HepG2 (cell line): ENCODE results near the gene GCNT4. TPM values are rescaled to one million over a fixed set of nuclear protein-coding genes. Genes with fewer than 3 reads are reported as not detected.

Source experiments
- CREB3 ChIP-seq: sonication (generic); formaldehyde crosslinking; IDR thresholded peaks from 2 replicates; pipeline ENCODE4 v1.5.0; 2020; ENCODE audit warnings: missing genetic modification reagents
- FOXO4 ChIP-seq: sonication (generic); formaldehyde crosslinking; conservative IDR thresholded peaks from 2 replicates; pipeline ENCODE4 v1.8.1; 2023; ENCODE audit warnings: missing genetic modification reagents
- HNF1B ChIP-seq: sonication (generic); formaldehyde crosslinking; IDR thresholded peaks from 2 replicates; pipeline ENCODE4 v1.5.1; 2020; ENCODE audit warnings: mild to moderate bottlenecking, moderate library complexity, missing genetic modification reagents
- HOXA3 ChIP-seq: sonication (generic); formaldehyde crosslinking; IDR thresholded peaks from 2 replicates; pipeline ENCODE4 v1.5.0; 2020; ENCODE audit warnings: missing genetic modification reagents
- MLX ChIP-seq: IDR thresholded peaks from 2 replicates; pipeline ENCODE4 v1.6.1; 2016
- TFDP2 ChIP-seq: sonication (generic); formaldehyde crosslinking; IDR thresholded peaks from 2 replicates; pipeline ENCODE4 v1.4.0; 2020; ENCODE audit warnings: missing genetic modification reagents
- UBTF ChIP-seq: sonication (generic); formaldehyde crosslinking; IDR thresholded peaks from 2 replicates; pipeline ENCODE4 v1.4.0; 2020; ENCODE audit warnings: mild to moderate bottlenecking, missing genetic modification reagents
- ZGPAT ChIP-seq: IDR thresholded peaks from 2 replicates; pipeline ENCODE4 v1.6.1; 2016; ENCODE audit warnings: mild to moderate bottlenecking
- ZMYM2 ChIP-seq: sonication (generic); formaldehyde crosslinking; IDR thresholded peaks from 2 replicates; pipeline ENCODE4 v1.8.0; 2022; ENCODE audit warnings: mild to moderate bottlenecking, missing genetic modification reagents
- ZMYM4 ChIP-seq: sonication (generic); formaldehyde crosslinking; IDR thresholded peaks from 2 replicates; pipeline ENCODE4 v1.8.1; 2023; ENCODE audit warnings: mild to moderate bottlenecking, missing genetic modification reagents
- ZNF235 ChIP-seq: sonication (generic); formaldehyde crosslinking; IDR thresholded peaks from 2 replicates; pipeline ENCODE4 v1.8.1; 2023; ENCODE audit warnings: mild to moderate bottlenecking, missing genetic modification reagents, borderline replicate concordance
- ZNF263 ChIP-seq: sonication (generic); formaldehyde crosslinking; IDR thresholded peaks from 2 replicates; pipeline ENCODE4 v1.4.0; 2020; ENCODE audit warnings: missing genetic modification reagents
- ZNF274 ChIP-seq: sonication (generic); formaldehyde crosslinking; IDR thresholded peaks from 2 replicates; pipeline ENCODE4 v1.5.1; 2020; ENCODE audit warnings: mild to moderate bottlenecking, missing genetic modification reagents
- ZNF382 ChIP-seq: sonication (generic); formaldehyde crosslinking; IDR thresholded peaks from 2 replicates; pipeline ENCODE4 v1.5.0; 2020; ENCODE audit warnings: missing genetic modification reagents, mild to moderate bottlenecking, borderline replicate concordance
- ZNF850 ChIP-seq: sonication (generic); formaldehyde crosslinking; conservative IDR thresholded peaks from 2 replicates; pipeline ENCODE4 v1.9.0; 2021; ENCODE audit warnings: mild to moderate bottlenecking, missing genetic modification reagents
- ZSCAN20 ChIP-seq: sonication (generic); formaldehyde crosslinking; IDR thresholded peaks from 2 replicates; pipeline ENCODE4 v1.4.0; 2020; ENCODE audit warnings: missing genetic modification reagents, mild to moderate bottlenecking, borderline replicate concordance
- polyA plus RNA-seq, 8 experiments: library from polyadenylated mRNA; depleted of rRNA in 3 of 8; stranded (reverse) in 7 of 8; unstranded in 1 of 8; fragments of >200 nt; fragmentation: Illumina TruSeq in 4 of 8; extraction: Trizol in 4 of 8; gene quantifications; 2 replicates each; pipeline versions ENCODE4 v1.2.1 to v1.2.3, GENCODE V29; 2011 to 2016; ENCODE audit warnings: low read depth in 4 of 8, missing spikeins in 1 of 8, mixed read lengths in 1 of 8; ENCODE audit not compliant: insufficient read depth in 1 of 8
- total RNA-seq, 5 experiments: library from RNA; depleted of rRNA; stranded (reverse); fragments of >200 nt; fragmentation: Illumina TruSeq; extraction: Trizol; gene quantifications; 2 replicates each; pipeline ENCODE4 v1.2.3, GENCODE V29; 2016; ENCODE audit warnings: low read depth in 1 of 5

GCNT4 gene
- total and polyA plus RNA-seq, 2 of the 13 experiments (the other 11 are each of a cell fraction or from before 2014, with no cell fraction given): 0.22 to 0.38 TPM

GRCh38 chr5:75053304-75054133, 1.2 kb upstream of the GCNT4 start (continued):
- TF ChIP-seq ZMYM4 (CRISPR knock-in tag) (peak; percentile 47; the same call in 1 of the 2 replicates), ZSCAN20 (CRISPR knock-in tag) (no peak), MLX (no peak), ZNF382 (CRISPR knock-in tag) (no peak), HOXA3 (CRISPR knock-in tag) (peak; percentile 33), TFDP2 (peak; percentile 80), HNF1B (CRISPR knock-in tag) (no peak), CREB3 (CRISPR knock-in tag) (peak; percentile 48; the same call in 1 of the 2 replicates), ZNF263 (peak; percentile 75), ZNF274 (CRISPR knock-in tag) (0 out of 2 replicates have a peak, but pooled peaks have one; percentile 2), ZGPAT (0 out of 2 replicates have a peak, but pooled peaks have one; percentile 44), UBTF (CRISPR knock-in tag) (peak; percentile 85), ZNF850 (CRISPR knock-in tag) (no peak), FOXO4 (CRISPR knock-in tag) (0 out of 2 replicates have a peak, but pooled peaks have one; percentile 87), ZNF235 (no peak), ZMYM2 (CRISPR knock-in tag) (peak; percentile 28)
